ENCODE results near the gene PVALEF. TPM values are rescaled to one million over a fixed set of nuclear protein-coding genes. Genes with fewer than 3 reads are reported as not detected.

Gene PVALEF
- total and polyA plus RNA-seq, 2 of the 13 experiments (the other 11 are each of a cell fraction or from before 2014, with no cell fraction given), result 0.18 TPM

DNA sequence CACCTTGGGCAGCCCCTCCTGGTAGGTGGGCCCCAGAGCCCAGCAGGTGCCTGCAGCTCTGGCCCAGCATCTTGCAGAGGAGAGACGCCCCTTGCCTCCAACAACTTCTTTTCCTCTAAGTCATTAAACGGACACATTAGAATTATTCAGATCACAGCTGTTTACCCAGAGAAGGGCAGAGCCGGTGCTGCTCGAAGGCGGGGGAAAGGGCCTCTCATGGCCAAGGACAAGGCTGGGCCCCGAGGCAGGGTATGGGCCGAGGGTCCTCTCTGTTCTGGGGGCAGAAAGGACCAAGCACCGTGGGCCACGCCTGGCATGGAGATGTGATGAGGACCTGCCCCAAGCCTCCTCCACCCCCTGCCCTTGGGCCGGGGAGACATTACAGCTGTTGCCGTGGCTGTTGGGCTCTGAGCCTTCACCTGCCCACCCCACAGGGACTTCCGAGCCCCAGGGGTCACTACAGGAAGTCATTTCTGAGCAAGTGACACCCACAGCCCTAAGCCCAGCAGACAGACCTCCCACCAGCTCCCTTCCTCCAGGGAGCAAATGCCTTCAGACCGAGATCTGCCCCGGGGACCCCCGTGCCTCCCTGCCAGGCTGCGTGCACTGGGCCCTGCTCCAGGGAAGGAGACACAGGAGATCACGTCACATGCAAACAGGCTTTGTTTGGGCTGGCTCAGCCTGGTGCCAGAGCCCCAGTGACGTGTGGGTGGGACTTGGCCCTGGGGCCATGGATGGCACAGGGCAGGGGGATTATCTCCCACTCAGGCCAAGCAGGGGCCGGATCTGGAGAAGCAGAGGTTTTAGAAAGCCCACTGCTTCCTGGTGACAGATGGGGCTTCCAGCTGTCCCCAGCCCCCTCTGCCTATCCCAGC is 699 bp upstream of the PVALEF start (continued):
- TF ChIP-seq, protein P1, sequence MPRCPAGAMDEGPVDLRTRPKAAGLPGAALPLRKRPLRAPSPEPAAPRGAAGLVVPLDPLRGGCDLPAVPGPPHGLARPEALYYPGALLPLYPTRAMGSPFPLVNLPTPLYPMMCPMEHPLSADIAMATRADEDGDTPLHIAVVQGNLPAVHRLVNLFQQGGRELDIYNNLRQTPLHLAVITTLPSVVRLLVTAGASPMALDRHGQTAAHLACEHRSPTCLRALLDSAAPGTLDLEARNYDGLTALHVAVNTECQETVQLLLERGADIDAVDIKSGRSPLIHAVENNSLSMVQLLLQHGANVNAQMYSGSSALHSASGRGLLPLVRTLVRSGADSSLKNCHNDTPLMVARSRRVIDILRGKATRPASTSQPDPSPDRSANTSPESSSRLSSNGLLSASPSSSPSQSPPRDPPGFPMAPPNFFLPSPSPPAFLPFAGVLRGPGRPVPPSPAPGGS (CRISPR knock-in tag; IDR thresholded peaks at IDR 0.05), result no peak
- TF ChIP-seq, protein P2, sequence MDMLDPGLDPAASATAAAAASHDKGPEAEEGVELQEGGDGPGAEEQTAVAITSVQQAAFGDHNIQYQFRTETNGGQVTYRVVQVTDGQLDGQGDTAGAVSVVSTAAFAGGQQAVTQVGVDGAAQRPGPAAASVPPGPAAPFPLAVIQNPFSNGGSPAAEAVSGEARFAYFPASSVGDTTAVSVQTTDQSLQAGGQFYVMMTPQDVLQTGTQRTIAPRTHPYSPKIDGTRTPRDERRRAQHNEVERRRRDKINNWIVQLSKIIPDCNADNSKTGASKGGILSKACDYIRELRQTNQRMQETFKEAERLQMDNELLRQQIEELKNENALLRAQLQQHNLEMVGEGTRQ (IDR thresholded peaks at IDR 0.05; ENCODE audit: low read depth, low read length), result no peak
- TF ChIP-seq, protein P2 (CRISPR knock-in tag; IDR thresholded peaks at IDR 0.05; ENCODE audit: borderline replicate concordance), result no peak
- no peak for TF ChIP-seq NFKBIZ (CRISPR knock-in tag; IDR thresholded peaks at IDR 0.05)
- TF ChIP-seq, protein P3, sequence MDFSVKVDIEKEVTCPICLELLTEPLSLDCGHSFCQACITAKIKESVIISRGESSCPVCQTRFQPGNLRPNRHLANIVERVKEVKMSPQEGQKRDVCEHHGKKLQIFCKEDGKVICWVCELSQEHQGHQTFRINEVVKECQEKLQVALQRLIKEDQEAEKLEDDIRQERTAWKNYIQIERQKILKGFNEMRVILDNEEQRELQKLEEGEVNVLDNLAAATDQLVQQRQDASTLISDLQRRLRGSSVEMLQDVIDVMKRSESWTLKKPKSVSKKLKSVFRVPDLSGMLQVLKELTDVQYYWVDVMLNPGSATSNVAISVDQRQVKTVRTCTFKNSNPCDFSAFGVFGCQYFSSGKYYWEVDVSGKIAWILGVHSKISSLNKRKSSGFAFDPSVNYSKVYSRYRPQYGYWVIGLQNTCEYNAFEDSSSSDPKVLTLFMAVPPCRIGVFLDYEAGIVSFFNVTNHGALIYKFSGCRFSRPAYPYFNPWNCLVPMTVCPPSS (IDR thresholded peaks at IDR 0.05), result no peak
- TF ChIP-seq, protein P4, sequence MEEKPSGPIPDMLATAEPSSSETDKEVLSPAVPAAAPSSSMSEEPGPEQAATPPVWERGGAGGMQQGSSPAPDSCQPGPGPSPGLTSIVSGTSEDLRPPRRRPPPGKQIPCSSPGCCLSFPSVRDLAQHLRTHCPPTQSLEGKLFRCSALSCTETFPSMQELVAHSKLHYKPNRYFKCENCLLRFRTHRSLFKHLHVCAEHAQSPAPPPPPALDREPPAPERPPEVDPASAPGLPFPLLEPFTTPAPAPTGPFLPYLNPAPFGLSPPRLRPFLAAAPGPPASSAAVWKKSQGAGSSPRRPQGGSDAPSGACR (CRISPR knock-in tag; IDR thresholded peaks at IDR 0.05), result 0 out of 2 replicates have a peak, but pooled peaks have one; percentile 17
- 0 out of 2 replicates have a peak, but pooled peaks have one; percentile 5 for TF ChIP-seq FOSL2 (CRISPR knock-in tag; IDR thresholded peaks at IDR 0.05)
- no peak for TF ChIP-seq FOXK2 (IDR thresholded peaks at IDR 0.05)
- no peak for TF ChIP-seq ZNF30 (CRISPR knock-in tag; IDR thresholded peaks at IDR 0.05)
- no peak for TF ChIP-seq RFX1 (IDR thresholded peaks at IDR 0.05)
- TF ChIP-seq RELA (CRISPR knock-in tag; IDR thresholded peaks at IDR 0.05), result no peak
- 0 out of 2 replicates have a peak, but pooled peaks have one; percentile 20 for TF ChIP-seq YEATS4 (CRISPR knock-in tag; IDR thresholded peaks at IDR 0.05; ENCODE audit: borderline replicate concordance)
- TF ChIP-seq ZFP82 (CRISPR knock-in tag; IDR thresholded peaks at IDR 0.05; ENCODE audit: borderline replicate concordance), result no peak
- TF ChIP-seq SMAD3 (CRISPR knock-in tag; IDR thresholded peaks at IDR 0.05), result no peak
- no peak for TF ChIP-seq ZSCAN20 (CRISPR knock-in tag; IDR thresholded peaks at IDR 0.05; ENCODE audit: borderline replicate concordance)
- no peak for TF ChIP-seq RBAK (CRISPR knock-in tag; IDR thresholded peaks at IDR 0.05)
- no peak for TF ChIP-seq ZNF746 (CRISPR knock-in tag; IDR thresholded peaks at IDR 0.05)
- no peak for TF ChIP-seq CBX1 (IDR thresholded peaks at IDR 0.05; ENCODE audit: low read depth)
- peak; percentile 84 for TF ChIP-seq CREB1 (IDR thresholded peaks at IDR 0.05)
- no peak; the same call in 1 of the 2 replicates for TF ChIP-seq CREB1 (CRISPR knock-in tag; IDR thresholded peaks at IDR 0.05)
- TF ChIP-seq, protein P5, sequence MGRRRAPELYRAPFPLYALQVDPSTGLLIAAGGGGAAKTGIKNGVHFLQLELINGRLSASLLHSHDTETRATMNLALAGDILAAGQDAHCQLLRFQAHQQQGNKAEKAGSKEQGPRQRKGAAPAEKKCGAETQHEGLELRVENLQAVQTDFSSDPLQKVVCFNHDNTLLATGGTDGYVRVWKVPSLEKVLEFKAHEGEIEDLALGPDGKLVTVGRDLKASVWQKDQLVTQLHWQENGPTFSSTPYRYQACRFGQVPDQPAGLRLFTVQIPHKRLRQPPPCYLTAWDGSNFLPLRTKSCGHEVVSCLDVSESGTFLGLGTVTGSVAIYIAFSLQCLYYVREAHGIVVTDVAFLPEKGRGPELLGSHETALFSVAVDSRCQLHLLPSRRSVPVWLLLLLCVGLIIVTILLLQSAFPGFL (CRISPR knock-in tag; IDR thresholded peaks at IDR 0.05), result no peak
- no peak for TF ChIP-seq CENPT (CRISPR knock-in tag; IDR thresholded peaks at IDR 0.05; ENCODE audit: low read depth)
- TF ChIP-seq TCF7L2 (IDR thresholded peaks at IDR 0.05; ENCODE audit: low read depth, low read length), result no peak
- peak; percentile 87 for TF ChIP-seq EED (CRISPR knock-in tag; IDR thresholded peaks at IDR 0.05)
- no peak for TF ChIP-seq GPN1 (CRISPR knock-in tag; IDR thresholded peaks at IDR 0.05; ENCODE audit: borderline replicate concordance)
